HG03565 (cell line): Measurements from ENCODE around the gene HOXC4.
A peak's percentile ranks its signal among the peaks of the same experiment; 100 is the strongest.
"Not testable (repeated sequence)": the region's sequence is repeated elsewhere in the genome, so short reads cannot be mapped to it uniquely, and the experiment has no call there.

Source experiments
- ATAC-seq: cut with Tn5 transposase; IDR thresholded peaks from one replicate; pipeline ENCODE4 v1.9.1; 2021; ENCODE audit warnings: mild to moderate bottlenecking, moderate library complexity; ENCODE audit not compliant: unreplicated experiment

Gene HOXC4

DNA sequence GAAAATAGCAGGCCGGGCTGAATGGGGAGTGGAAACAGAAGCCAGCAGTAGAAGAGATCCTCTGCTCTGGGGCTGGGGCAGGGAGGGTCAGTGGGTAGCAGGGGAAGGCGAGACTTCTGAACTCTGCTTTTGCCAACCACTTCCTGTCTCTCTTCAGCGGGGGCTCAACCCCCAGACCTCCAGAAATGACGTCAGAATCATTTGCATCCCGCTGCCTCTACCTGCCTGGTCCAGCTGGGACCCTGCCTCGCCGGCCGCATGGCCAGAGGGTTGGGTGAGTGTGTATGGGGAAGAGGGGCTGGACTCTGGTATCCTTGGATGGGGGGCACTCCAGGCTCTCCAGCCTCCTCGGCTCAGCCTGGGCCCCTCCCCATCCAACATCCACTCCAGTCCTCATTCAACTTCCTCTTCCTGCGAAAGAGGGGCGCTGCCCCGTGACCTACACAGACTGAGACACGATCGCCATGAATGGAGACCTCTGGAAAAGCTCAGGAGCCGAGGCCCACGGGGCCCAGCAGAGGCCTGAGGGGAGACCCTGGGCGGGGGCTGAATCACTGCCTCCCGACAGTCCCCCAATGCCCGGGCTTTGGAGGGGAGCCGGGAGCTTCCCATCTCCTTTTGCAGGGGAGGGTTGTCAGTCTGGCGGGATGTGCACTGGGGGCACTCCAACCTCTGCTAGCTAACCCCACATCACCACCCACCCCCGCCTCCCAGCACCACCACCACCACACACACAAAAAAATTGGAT, 458 bp upstream of the HOXC4 start:
- ATAC-seq = peak; percentile 39

DNA sequence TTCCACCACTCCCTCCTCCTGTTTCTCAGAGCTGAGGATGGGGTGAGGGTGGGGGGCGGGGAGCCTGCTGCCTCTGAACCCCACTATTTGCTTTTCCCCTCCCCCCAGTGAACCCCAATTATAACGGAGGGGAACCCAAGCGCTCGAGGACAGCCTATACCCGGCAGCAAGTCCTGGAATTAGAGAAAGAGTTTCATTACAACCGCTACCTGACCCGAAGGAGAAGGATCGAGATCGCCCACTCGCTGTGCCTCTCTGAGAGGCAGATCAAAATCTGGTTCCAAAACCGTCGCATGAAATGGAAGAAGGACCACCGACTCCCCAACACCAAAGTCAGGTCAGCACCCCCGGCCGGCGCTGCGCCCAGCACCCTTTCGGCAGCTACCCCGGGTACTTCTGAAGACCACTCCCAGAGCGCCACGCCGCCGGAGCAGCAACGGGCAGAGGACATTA, 1.1 kb downstream of the HOXC4 start:
- ATAC-seq = no peak

DNA sequence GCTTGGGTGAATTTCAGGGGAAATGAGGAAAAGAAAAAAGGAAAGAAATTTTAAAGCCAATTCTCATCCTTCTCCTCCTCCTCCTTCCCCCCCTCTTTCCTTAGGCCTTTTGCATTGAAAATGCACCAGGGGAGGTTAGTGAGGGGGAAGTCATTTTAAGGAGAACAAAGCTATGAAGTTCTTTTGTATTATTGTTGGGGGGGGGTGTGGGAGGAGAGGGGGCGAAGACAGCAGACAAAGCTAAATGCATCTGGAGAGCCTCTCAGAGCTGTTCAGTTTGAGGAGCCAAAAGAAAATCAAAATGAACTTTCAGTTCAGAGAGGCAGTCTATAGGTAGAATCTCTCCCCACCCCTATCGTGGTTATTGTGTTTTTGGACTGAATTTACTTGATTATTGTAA, 1.9 kb downstream of the HOXC4 start:
- no peak for ATAC-seq

DNA sequence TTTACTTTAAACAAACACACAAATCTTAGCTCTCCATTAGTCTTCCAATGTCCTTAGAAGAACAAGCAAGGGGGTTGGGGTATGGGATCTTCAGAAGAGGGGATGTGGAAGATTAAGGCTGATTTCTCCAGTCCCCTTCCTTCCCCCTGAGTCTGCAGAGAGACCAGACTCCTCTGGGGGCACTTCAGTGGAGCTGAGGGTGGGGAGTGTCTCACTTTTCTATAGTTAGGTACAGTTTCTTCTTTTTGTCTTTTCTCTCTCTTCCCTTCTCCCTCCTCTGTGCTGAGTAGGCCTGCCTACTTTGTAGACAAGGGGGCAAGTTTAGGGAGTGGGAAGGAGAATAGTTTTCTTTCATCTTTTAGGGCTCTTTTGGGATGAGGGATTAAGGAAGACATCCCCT, 2.5 kb downstream of the HOXC4 start:
- ATAC-seq = no peak

DNA sequence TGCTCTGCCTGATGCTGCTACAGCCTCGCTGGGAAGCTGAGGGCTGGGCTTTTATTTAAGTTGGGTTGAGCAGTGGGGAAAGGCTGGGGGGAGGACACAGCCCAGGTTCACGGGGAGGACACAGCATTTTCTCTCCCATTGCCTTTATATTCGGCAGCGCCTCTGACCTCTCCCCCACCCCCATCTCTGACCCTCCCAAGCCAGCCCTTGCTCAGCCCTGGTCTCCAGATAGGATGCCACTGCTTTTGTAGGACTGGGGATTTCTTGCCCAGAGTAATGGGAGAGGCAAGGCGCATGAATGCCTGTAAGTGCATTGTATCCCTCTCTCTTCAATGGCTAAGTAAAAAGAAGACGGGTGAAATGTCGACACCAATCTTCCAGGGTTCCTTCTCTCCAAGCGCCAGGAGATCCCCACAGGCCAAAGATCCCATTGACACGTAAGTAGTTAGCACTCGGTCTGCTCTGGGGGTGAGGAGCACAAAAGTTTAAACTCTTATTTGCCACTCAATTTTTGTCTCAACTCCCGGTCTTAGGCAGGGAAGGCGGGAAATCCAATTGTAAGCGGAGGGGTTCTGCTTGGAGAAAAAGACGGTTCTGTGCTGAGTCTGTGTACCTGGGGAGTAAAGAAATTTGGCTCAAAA, 4.6 kb downstream of the HOXC4 start:
- no peak for ATAC-seq

DNA sequence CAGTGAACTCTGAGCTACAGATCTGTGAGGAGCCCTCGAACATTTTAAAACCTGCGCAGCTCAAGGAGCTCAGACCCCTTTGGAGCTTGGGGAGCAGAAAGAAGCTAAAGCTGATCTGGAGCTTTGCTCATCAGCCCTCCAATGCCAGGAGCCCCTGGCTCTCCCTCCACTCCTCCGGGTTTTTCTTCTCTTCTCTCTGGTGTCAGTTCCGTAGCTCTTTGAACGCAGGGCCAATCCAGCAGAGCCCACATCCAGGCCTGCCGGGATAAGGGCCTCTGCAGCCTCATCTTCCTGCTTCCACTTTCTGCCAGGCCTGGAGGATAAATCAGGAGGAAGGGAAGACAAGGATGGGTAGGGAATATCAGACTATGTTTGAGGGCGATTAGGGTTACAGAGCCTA, 6.0 kb downstream of the HOXC4 start:
- ATAC-seq = no peak

DNA sequence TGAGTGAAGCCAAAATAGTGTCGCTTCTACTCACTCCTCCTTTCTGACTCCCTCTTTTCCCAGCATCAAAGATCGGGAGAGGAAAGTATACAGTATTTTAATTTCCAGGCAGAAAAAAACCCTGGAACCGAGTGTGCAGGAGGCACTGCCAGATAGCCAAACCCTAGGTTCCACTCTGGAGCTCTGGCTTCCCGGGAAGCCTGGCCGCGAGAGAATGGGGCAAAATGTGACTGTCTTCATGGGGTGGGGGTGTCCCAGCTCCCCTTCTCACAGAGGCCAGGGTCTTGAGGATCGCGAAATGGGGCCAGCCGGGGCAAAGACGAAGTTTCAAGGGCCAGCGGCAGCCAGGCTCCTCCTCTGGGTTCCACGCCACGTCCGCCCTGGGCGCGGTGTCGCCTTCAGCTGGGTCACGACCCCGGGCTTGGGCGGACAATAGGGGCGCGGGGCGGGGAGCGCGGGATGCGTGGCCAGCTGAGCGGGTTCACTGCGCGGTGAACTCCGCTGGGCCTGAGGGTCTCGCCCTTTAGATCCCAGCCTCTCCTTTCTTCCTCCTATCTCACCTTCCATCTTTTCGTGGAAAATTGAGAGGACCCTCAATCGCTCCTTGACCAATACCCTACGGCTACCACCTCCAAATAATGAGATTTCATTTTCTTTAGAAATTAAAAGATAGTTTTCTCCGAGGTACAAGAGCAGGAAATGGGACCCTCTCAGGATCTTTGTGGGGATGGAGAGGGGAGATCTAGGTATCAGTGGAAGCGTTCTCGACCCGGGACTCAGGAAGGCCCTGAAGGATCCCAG, 6.7 kb downstream of the HOXC4 start:
- ATAC-seq = no peak

DNA sequence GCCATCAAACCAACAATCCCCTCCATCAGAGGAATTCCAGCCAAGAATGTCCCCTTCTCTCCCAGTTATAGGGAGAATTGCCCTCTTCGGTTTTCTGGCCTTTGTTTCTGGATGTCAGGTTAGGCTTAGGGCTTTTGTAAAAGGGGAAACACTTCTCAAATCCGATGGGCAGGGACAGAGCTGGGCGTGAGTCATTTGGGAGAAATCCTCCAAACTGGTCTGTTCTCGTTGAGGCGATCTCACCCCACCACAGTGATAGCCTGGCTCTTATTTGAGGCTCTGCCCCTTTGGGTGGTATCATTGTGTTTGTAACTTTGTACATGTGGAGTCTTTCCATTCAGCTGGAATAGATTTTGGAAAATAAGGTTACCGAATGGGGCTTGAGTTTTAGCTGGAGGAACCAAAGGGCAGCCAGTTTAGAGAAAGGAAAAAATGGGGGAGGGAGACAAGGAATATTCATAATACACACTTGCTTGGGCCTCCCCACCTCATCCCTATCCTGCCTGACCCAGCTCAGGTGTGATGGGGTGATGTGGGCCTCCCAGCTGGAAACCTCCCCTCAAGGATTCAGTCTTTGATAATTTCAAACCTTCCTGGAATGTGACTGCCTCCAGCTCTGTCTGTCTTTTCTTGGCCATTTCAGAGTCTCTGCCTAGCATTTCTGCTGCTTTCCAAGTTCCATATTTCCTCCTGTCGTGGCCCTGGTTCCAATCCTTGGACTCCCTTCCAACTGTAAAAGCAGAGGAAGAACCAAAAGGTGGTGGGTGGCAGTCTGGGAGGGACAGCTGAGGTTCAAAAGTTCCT, 7.5 kb downstream of the HOXC4 start:
- no peak for ATAC-seq

DNA sequence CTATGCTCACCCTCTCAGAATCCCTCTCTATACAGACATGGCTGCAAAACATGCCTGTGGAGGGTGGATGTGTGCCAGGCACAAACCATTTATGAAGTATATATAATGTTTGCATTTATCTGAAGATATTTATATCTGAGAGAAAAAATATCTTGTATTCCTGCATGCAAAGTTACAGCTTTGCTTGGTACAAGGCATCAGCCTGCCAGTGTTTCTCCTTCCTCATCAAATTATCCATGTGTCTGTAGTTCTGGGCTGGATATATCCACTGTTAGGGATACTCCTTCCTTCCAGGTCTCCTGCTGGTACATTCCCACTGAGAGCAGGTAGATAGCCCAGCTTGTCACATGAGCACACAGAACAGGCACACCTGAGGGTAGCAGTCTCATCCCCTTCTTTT, 12.0 kb downstream of the HOXC4 start:
- no peak for ATAC-seq

DNA sequence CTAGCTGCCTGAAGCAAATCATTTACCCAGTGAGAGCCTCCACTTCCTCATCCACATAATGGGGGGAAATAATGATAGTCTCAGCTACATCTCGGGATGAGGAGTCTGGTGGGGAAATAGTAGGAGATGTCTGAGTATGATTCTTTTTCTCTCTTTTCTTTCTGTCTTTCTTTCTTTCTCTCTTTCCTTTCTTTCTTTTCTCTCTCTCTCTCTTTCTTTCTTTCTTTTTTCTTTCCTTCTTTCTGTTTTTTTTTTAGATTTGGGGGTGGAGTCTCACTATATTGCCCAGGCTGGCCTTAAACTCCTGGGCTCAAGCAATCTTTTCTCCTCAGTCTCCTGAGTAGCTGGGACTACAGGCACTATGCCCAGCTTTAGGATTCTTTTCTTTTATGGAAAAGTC, 12.8 kb downstream of the HOXC4 start:
- ATAC-seq = no peak

DNA sequence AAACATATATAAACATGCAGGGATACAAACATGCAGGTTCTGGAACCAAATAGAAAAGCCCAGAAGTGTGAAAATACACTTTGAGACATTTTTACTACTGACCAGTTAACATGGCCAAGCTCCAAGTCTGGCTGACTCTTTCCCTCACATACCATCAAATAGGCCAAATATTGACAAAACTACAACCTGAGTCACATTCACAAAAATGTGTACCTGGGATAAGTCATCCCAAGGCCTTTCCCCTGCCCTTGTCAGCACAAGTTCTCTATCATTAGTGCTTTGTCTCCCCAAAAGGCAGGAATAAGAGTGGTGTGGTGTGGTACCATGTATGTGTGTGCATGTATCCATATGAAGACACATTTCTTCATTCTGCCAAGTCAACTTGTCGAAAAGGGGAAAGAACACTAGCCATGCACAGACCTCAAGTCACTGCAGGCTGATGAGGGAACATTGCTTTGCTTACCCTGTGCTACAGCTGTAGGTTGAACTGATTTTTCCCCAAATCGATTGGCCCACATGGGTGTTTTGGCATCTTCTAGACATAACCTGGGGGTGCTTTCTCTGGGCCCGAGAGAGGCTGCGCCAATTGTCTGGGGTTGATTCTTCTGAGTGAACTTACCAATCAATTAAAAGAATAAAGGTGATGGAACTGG, 14.9 kb downstream of the HOXC4 start:
- no peak for ATAC-seq

DNA sequence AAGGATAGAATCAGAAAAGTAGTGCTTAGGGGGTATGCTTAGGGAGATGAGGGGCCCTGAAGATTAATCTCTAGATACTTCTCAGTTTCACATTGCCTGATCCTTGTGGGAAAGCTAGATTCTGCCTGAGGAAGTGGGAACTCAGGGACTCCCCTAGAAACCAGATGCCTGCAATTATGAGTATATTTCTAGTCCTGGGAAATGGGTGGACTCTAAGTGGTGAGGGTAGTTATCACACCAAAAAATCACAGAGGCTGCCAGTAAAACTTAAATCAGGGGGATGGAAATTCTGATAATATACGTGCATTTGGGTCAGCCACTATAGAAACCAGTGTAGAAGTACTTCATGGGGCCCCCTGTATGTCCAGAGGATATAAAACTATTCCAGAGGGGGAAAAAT, 18.3 kb downstream of the HOXC4 start:
- ATAC-seq = no peak

DNA sequence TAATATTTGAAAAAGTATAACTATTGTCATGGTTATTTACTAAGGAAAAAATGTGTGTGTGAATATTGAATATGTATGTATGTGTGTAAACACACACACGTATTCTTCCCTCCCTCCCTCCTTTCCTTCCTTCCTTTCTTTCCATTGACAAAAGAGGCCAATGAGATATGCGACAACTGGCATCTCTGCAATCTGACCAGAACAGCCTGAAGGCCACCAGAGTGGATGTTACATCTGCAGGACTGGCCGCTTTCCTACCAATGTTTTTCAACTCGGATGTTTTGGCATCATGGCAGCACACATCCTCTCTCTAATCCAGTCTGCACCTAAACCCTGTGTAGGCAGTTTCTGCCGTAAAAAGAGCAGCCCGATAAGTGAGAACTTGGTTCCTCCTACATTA, 20.7 kb downstream of the HOXC4 start:
- ATAC-seq = no peak

DNA sequence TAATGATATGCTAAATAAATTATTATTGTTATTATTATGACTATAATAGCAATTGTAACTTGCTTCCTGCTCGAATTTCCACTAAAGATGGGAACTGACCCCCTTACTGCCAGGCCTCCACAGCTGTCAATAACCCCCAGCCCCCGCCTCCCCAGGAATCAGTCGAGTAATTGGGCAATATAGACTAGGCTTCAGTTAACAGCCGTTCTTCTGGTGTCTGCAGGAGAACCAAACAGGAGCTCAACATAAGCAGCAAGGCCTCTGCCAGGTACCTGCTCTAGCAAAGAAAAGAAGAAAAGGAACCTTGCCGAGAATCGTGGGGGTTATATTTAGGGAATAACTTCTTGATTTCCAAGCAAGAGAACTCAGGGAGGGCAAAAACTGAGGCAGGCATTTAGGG, 21.8 kb downstream of the HOXC4 start:
- no peak for ATAC-seq

DNA sequence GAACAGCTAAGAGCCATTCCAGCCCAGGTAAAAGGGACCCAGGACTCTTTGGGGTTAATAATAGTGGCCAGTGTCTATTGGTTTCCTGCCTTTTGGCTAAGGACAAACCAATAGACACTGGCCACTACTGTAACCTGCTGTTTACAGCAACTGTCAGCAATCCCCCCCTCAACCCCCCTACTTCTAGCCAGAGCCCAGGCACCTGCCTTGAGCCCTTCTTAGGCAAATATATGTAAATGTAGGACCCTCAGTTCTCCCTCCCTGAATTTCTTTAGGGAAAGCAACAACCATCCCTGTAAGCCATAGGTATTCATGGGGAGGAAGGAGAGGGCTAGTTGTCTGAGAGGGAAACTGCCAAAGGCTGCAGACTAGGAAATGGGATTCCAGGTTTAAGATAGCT, 22.3 kb downstream of the HOXC4 start:
- no peak for ATAC-seq

DNA sequence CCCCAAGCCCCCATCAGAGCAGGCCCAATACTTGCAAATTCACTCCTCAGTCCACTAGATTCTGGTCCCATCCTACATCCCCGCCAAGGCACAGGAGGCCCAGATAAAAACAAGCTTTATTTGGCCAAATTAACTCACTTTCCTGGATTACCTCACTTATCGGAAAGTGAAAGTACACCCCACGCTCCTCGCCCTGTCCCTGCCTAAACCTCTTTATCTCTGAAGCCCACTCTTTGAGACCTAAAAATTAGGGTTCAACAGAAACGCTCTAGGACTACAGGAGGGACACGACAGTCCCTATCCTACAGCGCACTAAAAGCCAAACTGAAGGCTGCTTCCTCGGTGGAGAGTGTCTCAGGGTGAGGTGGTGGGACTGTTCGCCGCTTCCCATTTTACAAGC, 24.2 kb downstream of the HOXC4 start:
- not testable (repeated sequence) for ATAC-seq

DNA sequence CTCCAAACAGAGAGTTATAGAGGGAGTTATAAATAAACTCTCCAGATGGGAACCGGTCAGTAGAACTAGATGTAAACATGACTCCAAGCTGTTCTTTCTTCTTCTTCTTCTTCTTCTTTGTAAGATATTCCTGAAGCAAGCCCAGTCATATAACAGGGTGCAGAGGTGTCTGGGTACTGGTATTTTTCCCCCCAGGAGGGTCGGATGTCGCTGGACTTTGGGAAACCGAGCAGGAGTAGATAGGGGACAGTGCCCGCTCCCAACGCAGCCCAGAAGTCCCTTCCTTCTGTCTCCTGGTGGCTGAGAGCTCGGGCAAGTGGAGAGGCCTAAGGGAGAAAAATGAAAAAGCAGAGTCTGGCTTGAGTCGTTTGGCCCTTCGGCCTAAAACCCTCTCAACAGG, 25.5 kb downstream of the HOXC4 start:
- ATAC-seq = not testable (repeated sequence)

DNA sequence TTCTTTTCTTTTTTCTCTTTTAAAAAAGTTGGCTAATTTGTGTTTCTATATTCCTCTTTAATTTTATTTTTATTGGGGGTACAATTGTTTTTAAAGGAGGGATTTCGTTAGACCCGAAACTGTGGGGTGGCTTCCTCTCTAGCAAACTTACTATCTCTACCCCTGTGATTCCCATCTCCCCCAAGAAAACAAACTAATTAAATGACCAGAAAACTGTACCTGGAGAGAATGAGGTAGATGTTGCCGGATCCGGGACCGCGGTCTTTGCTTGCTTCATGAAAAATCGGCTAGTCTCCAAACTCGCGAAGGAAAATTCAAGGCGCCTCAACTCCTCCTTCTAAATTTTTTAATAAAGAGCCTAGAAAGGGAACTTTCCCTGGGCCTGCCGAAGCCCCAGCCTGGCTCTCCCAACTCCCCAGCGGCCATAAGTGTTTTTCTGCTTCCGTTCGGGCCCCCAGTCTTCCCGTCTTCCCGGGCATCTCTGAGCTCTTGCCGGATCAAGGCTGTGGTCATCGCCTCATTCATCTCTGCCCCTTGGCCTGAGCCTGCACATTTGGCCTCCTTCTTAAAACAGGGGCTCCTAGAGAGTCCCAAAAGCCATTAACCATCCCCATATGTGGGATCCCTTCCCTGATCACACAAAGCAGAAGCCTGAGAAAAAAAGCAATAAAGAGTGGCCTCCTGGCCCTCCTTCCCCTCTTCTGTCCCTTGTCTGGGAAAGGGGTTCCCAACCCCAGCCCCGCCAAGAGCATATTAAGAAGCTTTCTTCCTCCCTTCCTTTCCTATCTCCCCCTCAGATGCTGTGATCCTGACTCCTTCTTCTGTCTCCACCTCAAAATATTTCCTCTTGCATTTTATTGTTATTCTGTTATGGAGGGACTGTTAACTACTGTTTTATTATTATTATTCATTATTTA, 26.6 kb downstream of the HOXC4 start:
- not testable (repeated sequence) for ATAC-seq

DNA sequence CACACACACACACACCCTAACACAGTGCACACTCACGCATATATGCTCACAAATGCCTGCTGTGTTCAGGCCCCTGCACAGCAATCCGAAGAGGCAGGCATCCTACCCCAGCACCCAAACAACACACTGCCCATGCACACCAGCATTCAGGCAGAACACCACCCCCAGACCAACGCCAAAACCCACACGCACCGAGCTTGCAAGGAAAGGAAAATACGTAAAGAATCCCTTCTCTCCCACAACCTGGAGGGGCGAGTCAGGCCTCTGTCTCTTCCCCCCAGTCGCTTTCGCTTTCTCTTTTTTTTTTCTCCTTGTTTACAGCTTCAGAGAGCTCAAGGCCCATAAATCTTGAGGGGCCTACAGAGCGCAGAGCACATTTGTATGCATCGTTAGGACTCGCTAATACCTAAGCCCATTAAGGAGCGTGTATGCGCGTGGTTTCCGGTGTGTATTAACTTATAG, 27.4 kb downstream of the HOXC4 start:
- not testable (repeated sequence) for ATAC-seq
